Activated CD8-positive, alpha-beta memory T cell treated with anti-CD3 and anti-CD28 coated beads for 48 hours (primary cell): ENCODE data around the gene CNTN5.

Source experiments
- DNase-seq, 3 experiments: peaks; one replicate each; pipeline ENCODE4 v3.0.0-alpha.2; 2020; ENCODE audit warnings: low read depth in 2 of 3, low spot score in 2 of 3

CNTN5 gene

GRCh38 chr11:99901175-99901574, 880.4 kb downstream of the CNTN5 start:
- DNase-seq, result no peak

GRCh38 chr11:99911116-99911515, 890.4 kb downstream of the CNTN5 start:
- DNase-seq, result no peak

- DNase-seq, result no peak
Measured at GRCh38 chr11:99916078-99916477, 895.3 kb downstream of the CNTN5 start.

- DNase-seq, result no peak
Measured at GRCh38 chr11:99918761-99919160, 898.0 kb downstream of the CNTN5 start.

GRCh38 chr11:99920956-99921355, 900.2 kb downstream of the CNTN5 start:
- no peak for DNase-seq

GRCh38 chr11:99925968-99926367, 905.2 kb downstream of the CNTN5 start:
- no peak for DNase-seq

GRCh38 chr11:99932684-99933083, 911.9 kb downstream of the CNTN5 start:
- no peak for DNase-seq

GRCh38 chr11:99934008-99934407, 913.3 kb downstream of the CNTN5 start:
- DNase-seq, result no peak

GRCh38 chr11:99937330-99937729, 916.6 kb downstream of the CNTN5 start:
- no peak for DNase-seq

- DNase-seq, result no peak
Measured at GRCh38 chr11:99952816-99953215, 932.1 kb downstream of the CNTN5 start.

- DNase-seq, result no peak
Measured at GRCh38 chr11:99960536-99960935, 939.8 kb downstream of the CNTN5 start.

- no peak for DNase-seq
Measured at GRCh38 chr11:99968336-99968735, 947.6 kb downstream of the CNTN5 start.

- no peak for DNase-seq
Measured at GRCh38 chr11:99973993-99974392, 953.2 kb downstream of the CNTN5 start.

GRCh38 chr11:99979042-99979441, 958.3 kb downstream of the CNTN5 start:
- DNase-seq, result no peak

- no peak for DNase-seq
Measured at GRCh38 chr11:99987821-99988470, 967.2 kb downstream of the CNTN5 start.

- no peak for DNase-seq
Measured at GRCh38 chr11:99988471-99988837, 967.7 kb downstream of the CNTN5 start.

- no peak for DNase-seq
Measured at GRCh38 chr11:100003985-100004384, 983.2 kb downstream of the CNTN5 start.

GRCh38 chr11:100004541-100004940, 983.8 kb downstream of the CNTN5 start:
- DNase-seq, result no peak

- no peak for DNase-seq
Measured at GRCh38 chr11:100008417-100008816, 987.7 kb downstream of the CNTN5 start.

- DNase-seq, result no peak
Measured at GRCh38 chr11:100009728-100010127, 989.0 kb downstream of the CNTN5 start.

- no peak for DNase-seq
Measured at GRCh38 chr11:100010393-100010792, 989.6 kb downstream of the CNTN5 start.

- DNase-seq, result no peak
Measured at GRCh38 chr11:100011697-100012096, 990.9 kb downstream of the CNTN5 start.

GRCh38 chr11:100013011-100013410, 992.3 kb downstream of the CNTN5 start:
- DNase-seq, result no peak

GRCh38 chr11:100031973-100032372, 1011.2 kb downstream of the CNTN5 start:
- no peak for DNase-seq
